HepG2 (cell line): ENCODE results near the gene NOSIP. TPM values are rescaled to one million over a fixed set of nuclear protein-coding genes. Genes with fewer than 3 reads are reported as not detected.
A peak's percentile ranks its signal among the peaks of the same experiment; 100 is the strongest.

ENCODE experiments used
- ARHGAP35 ChIP-seq: sonication (generic); formaldehyde crosslinking; IDR thresholded peaks from 2 replicates; pipeline ENCODE4 v1.9.0; 2022; ENCODE audit warnings: mild to moderate bottlenecking, inconsistent platforms, moderate library complexity, missing genetic modification reagents, borderline replicate concordance
- ATAD3A ChIP-seq: sonication (generic); formaldehyde crosslinking; IDR thresholded peaks from 2 replicates; pipeline ENCODE4 v1.4.0; 2020; ENCODE audit warnings: missing genetic modification reagents
- HMGA1 ChIP-seq: sonication (generic); formaldehyde crosslinking; conservative IDR thresholded peaks from 2 replicates; pipeline ENCODE4 v1.4.0; 2020; ENCODE audit warnings: missing genetic modification reagents
- HNF1B ChIP-seq: sonication (generic); formaldehyde crosslinking; IDR thresholded peaks from 2 replicates; pipeline ENCODE4 v1.5.1; 2020; ENCODE audit warnings: mild to moderate bottlenecking, moderate library complexity, missing genetic modification reagents
- MYPOP ChIP-seq: sonication (generic); formaldehyde crosslinking; IDR thresholded peaks from 2 replicates; pipeline ENCODE4 v1.8.1; 2023; ENCODE audit warnings: mild to moderate bottlenecking, moderate library complexity, missing genetic modification reagents
- RELA ChIP-seq: sonication (generic); formaldehyde crosslinking; IDR thresholded peaks from 2 replicates; pipeline ENCODE4 v1.4.0; 2020; ENCODE audit warnings: missing genetic modification reagents
- SKIL ChIP-seq: sonication (generic); formaldehyde crosslinking; IDR thresholded peaks from 2 replicates; pipeline ENCODE4 v1.8.0; 2022; ENCODE audit warnings: missing genetic modification reagents, mild to moderate bottlenecking, moderate library complexity, borderline replicate concordance
- SPEN ChIP-seq: sonication (generic); formaldehyde crosslinking; IDR thresholded peaks from 2 replicates; pipeline ENCODE4 v1.5.1; 2020; ENCODE audit warnings: low read depth, mild to moderate bottlenecking, missing genetic modification reagents
- TFDP2 ChIP-seq: sonication (generic); formaldehyde crosslinking; IDR thresholded peaks from 2 replicates; pipeline ENCODE4 v1.4.0; 2020; ENCODE audit warnings: missing genetic modification reagents
- TOPORS ChIP-seq: sonication (generic); formaldehyde crosslinking; IDR thresholded peaks from 2 replicates; pipeline ENCODE4 v1.8.0; 2023; ENCODE audit warnings: mild to moderate bottlenecking, missing genetic modification reagents
- ZBTB46 ChIP-seq: sonication (generic); formaldehyde crosslinking; IDR thresholded peaks from 2 replicates; pipeline ENCODE4 v1.4.0; 2020; ENCODE audit warnings: mild to moderate bottlenecking, missing genetic modification reagents, borderline replicate concordance
- ZC3H4 ChIP-seq: sonication (generic); formaldehyde crosslinking; IDR thresholded peaks from 2 replicates; pipeline ENCODE4 v1.4.0; 2020; ENCODE audit warnings: missing genetic modification reagents, borderline replicate concordance
- ZNF280B ChIP-seq: sonication (generic); formaldehyde crosslinking; IDR thresholded peaks from 2 replicates; pipeline ENCODE4 v1.5.0; 2020; ENCODE audit warnings: missing genetic modification reagents, mild to moderate bottlenecking, borderline replicate concordance
- ZZZ3 ChIP-seq: sonication (generic); formaldehyde crosslinking; IDR thresholded peaks from 2 replicates; pipeline ENCODE4 v1.4.0; 2020; ENCODE audit warnings: missing genetic modification reagents, mild to moderate bottlenecking, borderline replicate concordance
- polyA plus RNA-seq, 8 experiments: library from polyadenylated mRNA; depleted of rRNA in 3 of 8; stranded (reverse) in 7 of 8; unstranded in 1 of 8; fragments of >200 nt; fragmentation: Illumina TruSeq in 4 of 8; extraction: Trizol in 4 of 8; gene quantifications; 2 replicates each; pipeline versions ENCODE4 v1.2.1 to v1.2.3, GENCODE V29; 2011 to 2016; ENCODE audit warnings: low read depth in 4 of 8, missing spikeins in 1 of 8, mixed read lengths in 1 of 8; ENCODE audit not compliant: insufficient read depth in 1 of 8
- total RNA-seq, 5 experiments: library from RNA; depleted of rRNA; stranded (reverse); fragments of >200 nt; fragmentation: Illumina TruSeq; extraction: Trizol; gene quantifications; 2 replicates each; pipeline ENCODE4 v1.2.3, GENCODE V29; 2016; ENCODE audit warnings: low read depth in 1 of 5

The NOSIP gene
- total and polyA plus RNA-seq, 2 of the 13 experiments (the other 11 are each of a cell fraction or from before 2014, with no cell fraction given) = 54.3 to 78.0 TPM

GRCh38 chr19:49590071-49590970 lies 10.0 kb upstream of the NOSIP start (continued):
- TF ChIP-seq TFDP2 (CRISPR knock-in tag) (peak; percentile 65), RELA (no peak), ZZZ3 (CRISPR knock-in tag) (no peak), MYPOP (CRISPR knock-in tag) (no peak), SPEN (CRISPR knock-in tag) (peak; percentile 15; the same call in 1 of the 2 replicates), HMGA1 (CRISPR knock-in tag) (no peak), TOPORS (CRISPR knock-in tag) (0 out of 2 replicates have a peak, but pooled peaks have one; percentile 61), SKIL (CRISPR knock-in tag) (no peak), ZBTB46 (CRISPR knock-in tag) (no peak), ZNF280B (CRISPR knock-in tag) (peak; percentile 19; the same call in 1 of the 2 replicates), HNF1B (peak; percentile 55; the same call in 1 of the 2 replicates), ATAD3A (CRISPR knock-in tag) (no peak), ARHGAP35 (CRISPR knock-in tag) (no peak), ZC3H4 (CRISPR knock-in tag) (peak; percentile 74; the same call in 1 of the 2 replicates)
